Brain microvascular endothelial cell (primary cell): ENCODE results near the gene GASK1B.

Source experiments
- DNase-seq: peaks from one replicate; pipeline ENCODE4 v3.0.0-alpha.2; 2020
- H3K27ac ChIP-seq: fragments of 250-450 bp; sonication (Bioruptor Pico); 2 replicates; pipeline ENCODE4 v1.5.1; 2020; ENCODE audit warnings: mild to moderate bottlenecking, moderate library complexity
- H3K27me3 ChIP-seq: fragments of 250-450 bp; sonication (Bioruptor Pico); replicated peaks from 2 replicates; pipeline ENCODE4 v1.5.1; 2020; ENCODE audit warnings: mild to moderate bottlenecking
- H3K36me3 ChIP-seq: fragments of 250-450 bp; sonication (Bioruptor Pico); replicated peaks from 2 replicates; pipeline ENCODE4 v1.5.1; 2020; ENCODE audit warnings: mild to moderate bottlenecking
- H3K4me3 ChIP-seq: 2 replicates; pipeline ENCODE4 v1.5.1; 2011; ENCODE audit warnings: low read depth, mild to moderate bottlenecking, control low read depth, low read length, moderate library complexity
- CTCF ChIP-seq: IDR thresholded peaks from 2 replicates; pipeline ENCODE4 v1.5.1; 2011; ENCODE audit warnings: low read depth, mild to moderate bottlenecking, moderate library complexity, low read length, control low read depth, inconsistent platforms; ENCODE audit errors: missing control alignments
- in situ Hi-C: cut with HindIII; loops from 2 replicates; pipeline ENCODE4 v1.10.0; 2017; ENCODE audit warnings: low sequenced_read_pairs, low pct_ligation_motif_present

Gene GASK1B

GRCh38 chr4:158182736-158183135 is 9.9 kb upstream of the GASK1B start:
- TF ChIP-seq CTCF = no peak
- in situ Hi-C loops = no loop called here
- Histone ChIP-seq H3K27me3 (no peaks in the 10 kb centered on the region), H3K36me3 (no peaks in the 10 kb centered on the region), H3K4me3 (no peak overlapping the region), H3K27ac (no peak overlapping the region)
- DNase-seq = no peak

GRCh38 chr4:158181906-158182305 is 9.1 kb upstream of the GASK1B start:
- DNase-seq = no peak
- Histone ChIP-seq H3K36me3 (no peaks in the 10 kb centered on the region), H3K4me3 (no peak overlapping the region), H3K27me3 (no peaks in the 10 kb centered on the region), H3K27ac (no peak overlapping the region)
- in situ Hi-C loops = no loop called here
- no peak for TF ChIP-seq CTCF

GRCh38 chr4:158179465-158179864 is 6.6 kb upstream of the GASK1B start:
- Histone ChIP-seq H3K4me3 (no peak overlapping the region), H3K27me3 (no peaks in the 10 kb centered on the region), H3K36me3 (no peaks in the 10 kb centered on the region), H3K27ac (no peak overlapping the region)
- TF ChIP-seq CTCF = no peak
- in situ Hi-C loops = loop anchor here (10.0 kb wide), 1 partner anchor 175 kb away; no protein-coding TSS in a partner anchor
- DNase-seq = no peak

- no peak for DNase-seq
- Histone ChIP-seq H3K4me3 (no peak overlapping the region), H3K27ac (no peak overlapping the region), H3K27me3 (no peaks in the 10 kb centered on the region), H3K36me3 (no peaks in the 10 kb centered on the region)
- in situ Hi-C loops = loop anchor here (10.0 kb wide), 1 partner anchor 172 kb away; no protein-coding TSS in a partner anchor
- no peak for TF ChIP-seq CTCF
Measured at GRCh38 chr4:158176776-158177175, 4.0 kb upstream of the GASK1B start.

GRCh38 chr4:158176108-158176507 is 3.3 kb upstream of the GASK1B start:
- H3K4me3 ChIP-seq = no peak overlapping the region
- no peak for TF ChIP-seq CTCF
- H3K27ac ChIP-seq = no peak overlapping the region
- H3K27me3 ChIP-seq = no peaks in the 10 kb centered on the region
- in situ Hi-C loops = loop anchor here (10.0 kb wide), 1 partner anchor 171 kb away; no protein-coding TSS in a partner anchor
- no peaks in the 10 kb centered on the region for H3K36me3 ChIP-seq
- DNase-seq = peak; percentile 34

GRCh38 chr4:158170691-158171561 is 1.9 kb downstream of the GASK1B start:
- in situ Hi-C loops = loop anchor here (10.0 kb wide), 1 partner anchor 166 kb away; no protein-coding TSS in a partner anchor
- H3K27ac ChIP-seq = no peak overlapping the region
- no peaks in the 10 kb centered on the region for H3K27me3 ChIP-seq
- peak; percentile 61 for TF ChIP-seq CTCF
- H3K4me3 ChIP-seq = peak overlapping the region; percentile 47
- H3K36me3 ChIP-seq = no peaks in the 10 kb centered on the region
- DNase-seq = no peak
